Measurements from ENCODE around the gene PDE9A.
"Not testable (repeated sequence)": the region's sequence is repeated elsewhere in the genome, so short reads cannot be mapped to it uniquely, and the experiment has no call there.

The PDE9A gene

GRCh38 chr21:42801616-42802015 is 148.2 kb downstream of the PDE9A start:
- DNase-seq (ENCODE audit: low read depth), result not testable (repeated sequence)

DNA sequence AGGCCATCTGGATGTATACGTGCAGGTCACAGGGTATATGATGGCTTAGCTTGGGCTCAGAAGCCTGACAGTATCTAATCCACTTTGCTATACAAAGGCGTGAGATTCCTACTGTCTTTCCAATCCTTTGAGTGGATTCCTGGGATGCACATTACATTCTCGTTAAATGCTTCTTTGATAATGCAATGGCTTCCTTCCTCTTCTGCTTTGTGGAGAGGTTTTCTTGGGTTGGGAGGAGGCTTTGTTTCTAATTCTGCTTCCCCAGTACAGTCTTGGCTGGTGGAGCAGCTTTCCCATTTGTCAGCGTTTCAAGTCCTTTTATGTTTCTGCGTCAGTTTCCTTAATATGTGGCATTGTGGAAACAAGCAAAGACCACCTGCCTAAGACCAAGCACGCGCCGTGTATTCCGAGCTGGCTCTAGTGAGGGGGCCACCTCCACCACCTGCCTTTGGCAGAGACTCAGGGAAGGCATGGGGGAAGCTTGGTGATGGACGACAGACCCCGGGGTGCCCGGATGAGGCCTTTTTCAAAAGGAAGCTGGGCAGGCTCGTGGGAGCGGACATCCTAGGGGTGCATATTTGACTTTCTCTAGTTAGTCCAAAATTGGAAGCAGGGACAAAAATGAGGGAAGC is 153.2 kb downstream of the PDE9A start:
- no peak for DNase-seq (ENCODE audit: low read depth)

DNA sequence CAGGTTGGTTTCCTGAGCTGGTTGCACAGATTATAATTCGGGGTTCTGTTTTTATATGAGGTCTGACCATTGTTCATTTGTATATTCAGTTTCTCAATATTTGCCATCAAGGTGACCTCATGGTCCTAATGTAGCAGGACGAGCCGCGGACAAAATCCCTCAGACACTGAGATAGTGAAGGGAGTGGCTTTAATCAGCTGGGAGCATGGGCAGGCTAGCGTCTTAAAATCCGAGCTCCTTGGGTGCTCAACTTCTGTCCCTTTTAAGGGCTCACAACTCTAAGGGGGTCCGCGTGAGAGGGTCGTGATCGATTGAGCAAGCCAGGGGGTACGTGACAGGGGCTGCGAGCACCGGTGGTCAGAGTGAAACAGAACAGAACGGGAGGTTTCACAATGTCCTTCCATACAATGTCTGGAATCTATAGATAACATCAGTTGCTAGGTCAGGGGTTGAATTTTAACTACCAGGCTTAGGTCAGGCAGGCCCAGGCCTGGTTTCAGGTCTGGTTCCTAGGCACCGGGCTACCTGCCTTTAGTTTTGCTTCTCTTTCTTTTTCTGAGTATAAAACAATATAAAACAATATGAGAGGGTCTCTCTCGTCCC is 154.0 kb downstream of the PDE9A start:
- not testable (repeated sequence) for DNase-seq (ENCODE audit: low read depth)

GRCh38 chr21:42807938-42808613 is 154.7 kb downstream of the PDE9A start:
- DNase-seq (ENCODE audit: low read depth), result no peak

DNA sequence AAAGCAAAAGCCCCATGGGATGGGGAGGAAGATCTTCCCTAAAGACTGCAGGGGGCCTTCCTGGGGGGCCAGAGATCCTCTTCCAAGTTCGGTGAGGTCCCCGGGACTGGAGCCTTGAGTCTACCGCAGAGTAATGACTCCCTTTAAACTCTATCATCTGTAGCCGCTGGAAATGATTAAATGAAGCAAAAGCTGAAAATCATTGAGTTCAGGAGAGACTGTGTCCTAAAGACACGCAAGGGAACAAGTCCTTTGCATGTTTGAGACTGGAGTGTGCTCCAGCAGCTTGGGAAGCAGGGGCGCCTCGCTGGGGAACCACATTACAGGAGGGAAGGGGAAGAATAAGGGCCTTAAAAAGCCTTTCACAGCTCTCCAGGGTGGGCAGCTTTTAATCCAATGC is 155.8 kb downstream of the PDE9A start:
- no peak for DNase-seq (ENCODE audit: low read depth)

GRCh38 chr21:42809577-42810475 is 156.4 kb downstream of the PDE9A start:
- no peak for DNase-seq (ENCODE audit: low read depth)

- DNase-seq (ENCODE audit: low read depth), result no peak
These were observed 158.5 kb downstream of the PDE9A start for GRCh38 chr21:42811960-42812359.

GRCh38 chr21:42812528-42813241 is 159.3 kb downstream of the PDE9A start:
- DNase-seq (ENCODE audit: low read depth), result not testable (repeated sequence)

- no peak for DNase-seq (ENCODE audit: low read depth)
These were observed 161.8 kb downstream of the PDE9A start for GRCh38 chr21:42815217-42815616.

- DNase-seq (ENCODE audit: low read depth), result peak; percentile 38
These were observed 164.9 kb downstream of the PDE9A start for GRCh38 chr21:42818328-42818749.

GRCh38 chr21:42819861-42820615 is 166.6 kb downstream of the PDE9A start:
- DNase-seq (ENCODE audit: low read depth), result no peak

- DNase-seq (ENCODE audit: low read depth), result no peak
These were observed 167.4 kb downstream of the PDE9A start for GRCh38 chr21:42820616-42821465.

All from amniotic epithelial cell (primary cell).